HepG2 (cell line): ENCODE results near the gene TXNDC2. TPM values are rescaled to one million over a fixed set of nuclear protein-coding genes. Genes with fewer than 3 reads are reported as not detected.

ENCODE experiments used
- DNMT1 ChIP-seq: sonication (generic); formaldehyde crosslinking; IDR thresholded peaks from 2 replicates; pipeline ENCODE4 v1.5.1; 2020; ENCODE audit warnings: mild to moderate bottlenecking, missing genetic modification reagents
- ELF1 ChIP-seq: sonication (generic); formaldehyde crosslinking; IDR thresholded peaks from 2 replicates; pipeline ENCODE4 v1.4.0; 2020; ENCODE audit warnings: missing genetic modification reagents
- FOXM1 ChIP-seq: sonication (generic); formaldehyde crosslinking; IDR thresholded peaks from 2 replicates; pipeline ENCODE4 v1.5.0; 2020; ENCODE audit warnings: missing genetic modification reagents
- HDAC2 ChIP-seq: sonication (generic); formaldehyde crosslinking; IDR thresholded peaks from 2 replicates; pipeline ENCODE4 v1.4.0; 2020; ENCODE audit warnings: missing genetic modification reagents
- JUN ChIP-seq: sonication (generic); formaldehyde crosslinking; IDR thresholded peaks from 2 replicates; pipeline ENCODE4 v1.4.0; 2020; ENCODE audit warnings: mild to moderate bottlenecking, missing genetic modification reagents
- KMT2B ChIP-seq: IDR thresholded peaks from 2 replicates; pipeline ENCODE4 v1.6.1; 2016; ENCODE audit warnings: missing genetic modification reagents, missing compliant biosample characterization
- NCOR1 ChIP-seq: fragments of 200-600 bp; sonication (generic); IDR thresholded peaks from 2 replicates; pipeline ENCODE4 v1.7.0; 2017; ENCODE audit warnings: antibody characterized with exemption, low read length, borderline replicate concordance
- NFIC ChIP-seq: IDR thresholded peaks from 2 replicates; pipeline ENCODE4 v1.6.1; 2012; ENCODE audit warnings: mild to moderate bottlenecking, low read length, inconsistent platforms
- NR2F2 ChIP-seq: IDR thresholded peaks from 2 replicates; pipeline ENCODE4 v1.6.1; 2012; ENCODE audit warnings: low read depth, inconsistent platforms, borderline replicate concordance
- PHB2 ChIP-seq: fragments of 450-650 bp; IDR thresholded peaks from 2 replicates; pipeline ENCODE4 v1.6.1; 2018; ENCODE audit not compliant: partially characterized antibody
- RAD21 ChIP-seq: fragments of 450-650 bp; formaldehyde crosslinking; IDR thresholded peaks from 2 replicates; pipeline ENCODE4 v1.5.0; 2020; ENCODE audit warnings: mild to moderate bottlenecking
- SALL2 ChIP-seq: sonication (generic); formaldehyde crosslinking; IDR thresholded peaks from 2 replicates; pipeline ENCODE4 v1.8.1; 2023; ENCODE audit warnings: mild to moderate bottlenecking, missing genetic modification reagents, inconsistent platforms
- TBL1XR1 ChIP-seq: fragments of 150-350 bp; IDR thresholded peaks from 2 replicates; pipeline ENCODE4 v1.6.1; 2014; ENCODE audit warnings: borderline replicate concordance, low read length; ENCODE audit not compliant: partially characterized antibody
- ZNF326 ChIP-seq: sonication (generic); formaldehyde crosslinking; IDR thresholded peaks from 2 replicates; pipeline ENCODE4 v1.4.0; 2020; ENCODE audit warnings: missing genetic modification reagents, borderline replicate concordance
- ZNF792 ChIP-seq: IDR thresholded peaks from 2 replicates; pipeline ENCODE4 v1.6.1; 2016
- ZSCAN25 ChIP-seq: sonication (generic); formaldehyde crosslinking; IDR thresholded peaks from 2 replicates; pipeline ENCODE4 v1.8.0; 2022; ENCODE audit warnings: mild to moderate bottlenecking, missing genetic modification reagents
- ZSCAN29 ChIP-seq: sonication (generic); formaldehyde crosslinking; conservative IDR thresholded peaks from 2 replicates; pipeline ENCODE4 v1.4.0; 2020; ENCODE audit warnings: mild to moderate bottlenecking, missing genetic modification reagents
- polyA plus RNA-seq, 8 experiments: library from polyadenylated mRNA; depleted of rRNA in 3 of 8; stranded (reverse) in 7 of 8; unstranded in 1 of 8; fragments of >200 nt; fragmentation: Illumina TruSeq in 4 of 8; extraction: Trizol in 4 of 8; gene quantifications; 2 replicates each; pipeline versions ENCODE4 v1.2.1 to v1.2.3, GENCODE V29; 2011 to 2016; ENCODE audit warnings: low read depth in 4 of 8, missing spikeins in 1 of 8, mixed read lengths in 1 of 8; ENCODE audit not compliant: insufficient read depth in 1 of 8
- total RNA-seq, 5 experiments: library from RNA; depleted of rRNA; stranded (reverse); fragments of >200 nt; fragmentation: Illumina TruSeq; extraction: Trizol; gene quantifications; 2 replicates each; pipeline ENCODE4 v1.2.3, GENCODE V29; 2016; ENCODE audit warnings: low read depth in 1 of 5
- TF ChIP-seq, protein P1 (sequence below): sonication (generic); formaldehyde crosslinking; IDR thresholded peaks from 2 replicates; pipeline ENCODE4 v1.4.0; 2020; ENCODE audit warnings: missing genetic modification reagents, borderline replicate concordance
- TF ChIP-seq, protein P2 (sequence below): sonication (generic); formaldehyde crosslinking; IDR thresholded peaks from 2 replicates; pipeline ENCODE4 v1.4.0; 2020; ENCODE audit warnings: mild to moderate bottlenecking, missing genetic modification reagents, borderline replicate concordance
- TF ChIP-seq, protein P3 (sequence below): sonication (generic); formaldehyde crosslinking; IDR thresholded peaks from 2 replicates; pipeline ENCODE4 v1.9.0; 2022; ENCODE audit warnings: missing genetic modification reagents, mild to moderate bottlenecking, borderline replicate concordance

The TXNDC2 gene
- total and polyA plus RNA-seq, 2 of the 13 experiments (the other 11 are each of a cell fraction or from before 2014, with no cell fraction given), result not detected

DNA sequence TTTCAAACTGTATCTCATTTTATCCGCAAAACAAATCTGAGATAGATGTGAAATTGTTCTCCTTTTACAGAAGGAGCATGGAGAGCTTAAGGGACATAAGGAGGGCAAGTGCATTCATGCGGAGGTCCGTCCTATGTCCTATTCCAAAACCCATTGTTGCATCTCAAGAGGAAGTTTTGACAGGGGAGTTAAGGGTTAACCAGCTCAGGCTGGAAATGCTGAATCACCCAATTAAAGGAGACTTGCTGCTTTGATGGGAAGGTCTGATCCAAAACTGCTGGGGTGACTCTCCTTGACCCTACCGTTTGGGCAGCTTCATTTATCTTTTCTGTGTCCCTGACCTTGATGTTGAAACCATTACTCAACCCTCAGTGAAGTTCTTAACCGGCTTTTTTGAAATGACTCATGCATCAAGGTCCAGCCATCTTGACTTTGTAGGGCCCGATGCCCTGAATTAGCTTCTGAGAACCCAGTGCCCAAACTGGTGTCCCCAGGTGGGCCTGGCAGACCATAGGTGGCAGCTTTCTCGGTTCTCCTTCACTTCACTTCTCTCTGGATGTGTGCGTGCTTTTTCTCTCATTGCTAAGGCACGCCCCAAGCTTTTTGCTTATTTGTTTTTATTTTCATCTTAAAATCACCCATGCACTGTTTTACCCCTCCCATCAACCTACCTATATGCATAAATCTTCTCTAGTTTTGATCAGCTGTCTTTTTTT, 15.9 kb upstream of the TXNDC2 start (continued):
- TF ChIP-seq ZNF792 (CRISPR knock-in tag) (peak; percentile 46; the same call in 1 of the 2 replicates), ZNF326 (CRISPR knock-in tag) (no peak), NR2F2 (peak; percentile 93), NFIC (peak; percentile 79; the same call in 1 of the 2 replicates), KMT2B (CRISPR knock-in tag) (peak; percentile 42; the same call in 1 of the 2 replicates), FOXM1 (no peak), SALL2 (CRISPR knock-in tag) (no peak), JUN (CRISPR knock-in tag) (peak; percentile 87), ZSCAN25 (CRISPR knock-in tag) (no peak), ELF1 (CRISPR knock-in tag) (0 out of 2 replicates have a peak, but pooled peaks have one; percentile 20), RAD21 (0 out of 2 replicates have a peak, but pooled peaks have one; percentile 16), ZSCAN29 (CRISPR knock-in tag) (0 out of 2 replicates have a peak, but pooled peaks have one; percentile 38), PHB2 (no peak), DNMT1 (no peak), HDAC2 (peak; percentile 88), NCOR1 (peak; percentile 82; the same call in 1 of the 2 replicates), TBL1XR1 (peak; percentile 92)
- TF ChIP-seq, protein P1, sequence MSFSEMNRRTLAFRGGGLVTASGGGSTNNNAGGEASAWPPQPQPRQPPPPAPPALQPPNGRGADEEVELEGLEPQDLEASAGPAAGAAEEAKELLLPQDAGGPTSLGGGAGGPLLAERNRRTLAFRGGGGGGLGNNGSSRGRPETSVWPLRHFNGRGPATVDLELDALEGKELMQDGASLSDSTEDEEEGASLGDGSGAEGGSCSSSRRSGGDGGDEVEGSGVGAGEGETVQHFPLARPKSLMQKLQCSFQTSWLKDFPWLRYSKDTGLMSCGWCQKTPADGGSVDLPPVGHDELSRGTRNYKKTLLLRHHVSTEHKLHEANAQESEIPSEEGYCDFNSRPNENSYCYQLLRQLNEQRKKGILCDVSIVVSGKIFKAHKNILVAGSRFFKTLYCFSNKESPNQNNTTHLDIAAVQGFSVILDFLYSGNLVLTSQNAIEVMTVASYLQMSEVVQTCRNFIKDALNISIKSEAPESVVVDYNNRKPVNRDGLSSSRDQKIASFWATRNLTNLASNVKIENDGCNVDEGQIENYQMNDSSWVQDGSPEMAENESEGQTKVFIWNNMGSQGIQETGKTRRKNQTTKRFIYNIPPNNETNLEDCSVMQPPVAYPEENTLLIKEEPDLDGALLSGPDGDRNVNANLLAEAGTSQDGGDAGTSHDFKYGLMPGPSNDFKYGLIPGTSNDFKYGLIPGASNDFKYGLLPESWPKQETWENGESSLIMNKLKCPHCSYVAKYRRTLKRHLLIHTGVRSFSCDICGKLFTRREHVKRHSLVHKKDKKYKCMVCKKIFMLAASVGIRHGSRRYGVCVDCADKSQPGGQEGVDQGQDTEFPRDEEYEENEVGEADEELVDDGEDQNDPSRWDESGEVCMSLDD (CRISPR knock-in tag), result 0 out of 2 replicates have a peak, but pooled peaks have one; percentile 33
- TF ChIP-seq, protein P2, sequence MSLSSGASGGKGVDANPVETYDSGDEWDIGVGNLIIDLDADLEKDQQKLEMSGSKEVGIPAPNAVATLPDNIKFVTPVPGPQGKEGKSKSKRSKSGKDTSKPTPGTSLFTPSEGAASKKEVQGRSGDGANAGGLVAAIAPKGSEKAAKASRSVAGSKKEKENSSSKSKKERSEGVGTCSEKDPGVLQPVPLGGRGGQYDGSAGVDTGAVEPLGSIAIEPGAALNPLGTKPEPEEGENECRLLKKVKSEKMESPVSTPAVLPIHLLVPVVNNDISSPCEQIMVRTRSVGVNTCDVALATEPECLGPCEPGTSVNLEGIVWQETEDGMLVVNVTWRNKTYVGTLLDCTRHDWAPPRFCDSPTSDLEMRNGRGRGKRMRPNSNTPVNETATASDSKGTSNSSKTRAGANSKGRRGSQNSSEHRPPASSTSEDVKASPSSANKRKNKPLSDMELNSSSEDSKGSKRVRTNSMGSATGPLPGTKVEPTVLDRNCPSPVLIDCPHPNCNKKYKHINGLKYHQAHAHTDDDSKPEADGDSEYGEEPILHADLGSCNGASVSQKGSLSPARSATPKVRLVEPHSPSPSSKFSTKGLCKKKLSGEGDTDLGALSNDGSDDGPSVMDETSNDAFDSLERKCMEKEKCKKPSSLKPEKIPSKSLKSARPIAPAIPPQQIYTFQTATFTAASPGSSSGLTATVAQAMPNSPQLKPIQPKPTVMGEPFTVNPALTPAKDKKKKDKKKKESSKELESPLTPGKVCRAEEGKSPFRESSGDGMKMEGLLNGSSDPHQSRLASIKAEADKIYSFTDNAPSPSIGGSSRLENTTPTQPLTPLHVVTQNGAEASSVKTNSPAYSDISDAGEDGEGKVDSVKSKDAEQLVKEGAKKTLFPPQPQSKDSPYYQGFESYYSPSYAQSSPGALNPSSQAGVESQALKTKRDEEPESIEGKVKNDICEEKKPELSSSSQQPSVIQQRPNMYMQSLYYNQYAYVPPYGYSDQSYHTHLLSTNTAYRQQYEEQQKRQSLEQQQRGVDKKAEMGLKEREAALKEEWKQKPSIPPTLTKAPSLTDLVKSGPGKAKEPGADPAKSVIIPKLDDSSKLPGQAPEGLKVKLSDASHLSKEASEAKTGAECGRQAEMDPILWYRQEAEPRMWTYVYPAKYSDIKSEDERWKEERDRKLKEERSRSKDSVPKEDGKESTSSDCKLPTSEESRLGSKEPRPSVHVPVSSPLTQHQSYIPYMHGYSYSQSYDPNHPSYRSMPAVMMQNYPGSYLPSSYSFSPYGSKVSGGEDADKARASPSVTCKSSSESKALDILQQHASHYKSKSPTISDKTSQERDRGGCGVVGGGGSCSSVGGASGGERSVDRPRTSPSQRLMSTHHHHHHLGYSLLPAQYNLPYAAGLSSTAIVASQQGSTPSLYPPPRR (CRISPR knock-in tag), result peak; percentile 73; the same call in 1 of the 2 replicates
- TF ChIP-seq, protein P3, sequence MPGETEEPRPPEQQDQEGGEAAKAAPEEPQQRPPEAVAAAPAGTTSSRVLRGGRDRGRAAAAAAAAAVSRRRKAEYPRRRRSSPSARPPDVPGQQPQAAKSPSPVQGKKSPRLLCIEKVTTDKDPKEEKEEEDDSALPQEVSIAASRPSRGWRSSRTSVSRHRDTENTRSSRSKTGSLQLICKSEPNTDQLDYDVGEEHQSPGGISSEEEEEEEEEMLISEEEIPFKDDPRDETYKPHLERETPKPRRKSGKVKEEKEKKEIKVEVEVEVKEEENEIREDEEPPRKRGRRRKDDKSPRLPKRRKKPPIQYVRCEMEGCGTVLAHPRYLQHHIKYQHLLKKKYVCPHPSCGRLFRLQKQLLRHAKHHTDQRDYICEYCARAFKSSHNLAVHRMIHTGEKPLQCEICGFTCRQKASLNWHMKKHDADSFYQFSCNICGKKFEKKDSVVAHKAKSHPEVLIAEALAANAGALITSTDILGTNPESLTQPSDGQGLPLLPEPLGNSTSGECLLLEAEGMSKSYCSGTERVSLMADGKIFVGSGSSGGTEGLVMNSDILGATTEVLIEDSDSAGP, result peak; percentile 91
